Stimulated activated CD4-positive, alpha-beta T cell treated with anti-CD3 and anti-CD28 coated beads, Interleukin-2, amount 100 ng/mL, for 48 hours (primary cell): ENCODE measurements around the gene RSPH4A.
"Not testable (repeated sequence)": the region's sequence is repeated elsewhere in the genome, so short reads cannot be mapped to it uniquely, and the experiment has no call there.

Experiments
- DNase-seq, 2 donors: peaks; one replicate each; pipeline ENCODE4 v3.0.0-alpha.2; 2020

Gene RSPH4A

GRCh38 chr6:116631379-116631990 lies 15.2 kb downstream of the RSPH4A start:
- DNase-seq, result no peak

GRCh38 chr6:116633685-116634084 lies 17.4 kb downstream of the RSPH4A start:
- DNase-seq, result no peak

- DNase-seq, result no peak
These were observed 31.9 kb downstream of the RSPH4A start for GRCh38 chr6:116648156-116648555.

- DNase-seq, result no peak
These were observed 32.9 kb downstream of the RSPH4A start for GRCh38 chr6:116649129-116649528.

GRCh38 chr6:116651916-116652315 lies 35.6 kb downstream of the RSPH4A start:
- no peak for DNase-seq

GRCh38 chr6:116661594-116661993 lies 45.3 kb downstream of the RSPH4A start:
- no peak for DNase-seq

- no peak for DNase-seq
These were observed 45.9 kb downstream of the RSPH4A start for GRCh38 chr6:116662202-116662601.

GRCh38 chr6:116663308-116663707 lies 47.0 kb downstream of the RSPH4A start:
- DNase-seq, result no peak

GRCh38 chr6:116664169-116664568 lies 47.9 kb downstream of the RSPH4A start:
- DNase-seq, result not testable (repeated sequence)

- no peak for DNase-seq
These were observed 49.2 kb downstream of the RSPH4A start for GRCh38 chr6:116665464-116665863.

GRCh38 chr6:116666869-116667268 lies 50.6 kb downstream of the RSPH4A start:
- DNase-seq, result no peak

GRCh38 chr6:116667623-116668022 lies 51.3 kb downstream of the RSPH4A start:
- no peak for DNase-seq

GRCh38 chr6:116672306-116672705 lies 56.0 kb downstream of the RSPH4A start:
- no peak for DNase-seq

- DNase-seq, result no peak
These were observed 59.7 kb downstream of the RSPH4A start for GRCh38 chr6:116676021-116676420.

GRCh38 chr6:116680880-116681672 lies 64.8 kb downstream of the RSPH4A start, which contains the start of gene KPNA5:
Gene KPNA5 (plus strand): TSS chr6:116681211. CDS start chr6:116681335, 124 bp downstream.
- DNase-seq, result peak; percentile 82 to 85

GRCh38 chr6:116682334-116682712 lies 66.0 kb downstream of the RSPH4A start:
- peak in 1 of 2 donors; percentile 21 for DNase-seq
